K562 (cell line): ENCODE results near the gene GAMT. TPM values are rescaled to one million over a fixed set of nuclear protein-coding genes. Genes with fewer than 3 reads are reported as not detected.

Experiments used
- ATF4 ChIP-seq: fragments of 450-650 bp; formaldehyde crosslinking; IDR thresholded peaks from 2 replicates; pipeline ENCODE4 v1.4.0; 2022; ENCODE audit warnings: mild to moderate bottlenecking, moderate library complexity
- CHD7 ChIP-seq: fragments of 200-600 bp; sonication (generic); IDR thresholded peaks from one replicate; pipeline ENCODE4 v1.6.1; 2012; ENCODE audit warnings: mild to moderate bottlenecking, low read depth, low read length, inconsistent platforms
- CTBP1 ChIP-seq: fragments of 450-650 bp; IDR thresholded peaks from 2 replicates; pipeline ENCODE4 v1.6.1; 2016; ENCODE audit warnings: borderline replicate concordance
- HCFC1 ChIP-seq: IDR thresholded peaks from 2 replicates; pipeline ENCODE4 v1.6.1; 2012; ENCODE audit warnings: low read depth, low read length, improper control_type of control experiment
- HDAC1 ChIP-seq, 2 experiments: fragments of 450-650 bp; IDR thresholded peaks; 2 replicates each; pipeline ENCODE4 v1.6.1; 2016 to 2017; ENCODE audit warnings: inconsistent platforms in 1 of 2, mild to moderate bottlenecking in 1 of 2, moderate library complexity in 1 of 2
- NR3C1 ChIP-seq: sonication (generic); formaldehyde crosslinking; IDR thresholded peaks from 2 replicates; pipeline ENCODE4 v1.8.1; 2022; ENCODE audit warnings: missing genetic modification reagents
- SRSF1 ChIP-seq: fragments of 200-400 bp; formaldehyde crosslinking; IDR thresholded peaks from 2 replicates; pipeline ENCODE4 v1.6.1; 2017; ENCODE audit warnings: mild to moderate bottlenecking, low read depth, low read length, moderate library complexity
- TSHZ1 ChIP-seq: fragments of 250-450 bp; sonication (Bioruptor Pico); IDR thresholded peaks from 2 replicates; pipeline ENCODE4 v1.4.0; 2020; ENCODE audit warnings: mild to moderate bottlenecking, moderate library complexity
- ZNF121 ChIP-seq: sonication (generic); formaldehyde crosslinking; conservative IDR thresholded peaks from 2 replicates; pipeline ENCODE4 v1.8.0; 2022; ENCODE audit warnings: missing genetic modification reagents
- ZNF324 ChIP-seq: fragments of 250-450 bp; sonication (Bioruptor Pico); IDR thresholded peaks from 2 replicates; pipeline ENCODE4 v1.4.0; 2020; ENCODE audit warnings: mild to moderate bottlenecking
- ZNF79 ChIP-seq: fragments of 250-450 bp; sonication (Bioruptor Pico); IDR thresholded peaks from 2 replicates; pipeline ENCODE4 v1.4.0; 2020; ENCODE audit warnings: low read depth, mild to moderate bottlenecking, moderate library complexity
- polyA plus RNA-seq, 8 experiments: library from polyadenylated mRNA; depleted of rRNA in 4 of 8; stranded (reverse) in 5 of 8; unstranded in 3 of 8; fragments of >200 nt; fragmentation: Nextera tagmentation in 2 of 8; fragmentation: Illumina TruSeq in 1 of 8; extraction: Ambion mirVana in 2 of 8; extraction: Trizol in 1 of 8; gene quantifications; 2 replicates each; pipeline versions ENCODE4 v1.2.1 to v1.2.3, GENCODE V29; 2011 to 2014; ENCODE audit warnings: inconsistent platforms in 1 of 8, missing spikeins in 1 of 8
- total RNA-seq, 7 experiments: library from RNA; depleted of rRNA in 6 of 7; stranded (reverse); fragments of >200 nt in 6 of 7; fragmentation: Illumina TruSeq in 2 of 7; extraction: Trizol in 2 of 7; gene quantifications; 2 replicates each; pipeline versions ENCODE4 v1.2.1 to v1.2.3, GENCODE V29; 2011 to 2021; ENCODE audit warnings: low replicate concordance in 1 of 7

GAMT gene
- total and polyA plus RNA-seq, 9 of the 15 experiments (the other 6 are each of a cell fraction or from before 2014, with no cell fraction given), result 1.3 to 35.3 (median 27.2) TPM

GRCh38 chr19:1438035-1438932 is 36.9 kb upstream of the GAMT start, which contains the start of gene RPS15 (continued):
- no peak for TF ChIP-seq ZNF79 (CRISPR knock-in tag)
- TF ChIP-seq ATF4 (CRISPR knock-in tag), result no peak
- peak; percentile 93 for TF ChIP-seq CTBP1
- TF ChIP-seq HCFC1, result peak; percentile 79
- TF ChIP-seq ZNF121 (CRISPR knock-in tag), result no peak
- no peak for TF ChIP-seq NR3C1 (CRISPR knock-in tag)
- no peak for TF ChIP-seq ZNF324
- TF ChIP-seq HDAC1 (IDR thresholded peaks at IDR 0.05), result no peak; a peak in 1 of 4 replicates
- TF ChIP-seq TSHZ1 (CRISPR knock-in tag), result no peak
- no peak for TF ChIP-seq CHD7
- peak; percentile 86; the same call in 1 of the 2 replicates for TF ChIP-seq SRSF1
